ENCODE measurements around the gene PHOSPHO2. TPM values are rescaled to one million over a fixed set of nuclear protein-coding genes. Genes with fewer than 3 reads are reported as not detected.
"Not testable (repeated sequence)": the region's sequence is repeated elsewhere in the genome, so short reads cannot be mapped to it uniquely, and the experiment has no call there.

PHOSPHO2 gene
- total and polyA plus RNA-seq, 3 donors from 2014 or later: 9.7 to 36.5 (median 24.4) TPM

GRCh38 chr2:169676357-169676756, 17.9 kb upstream of the PHOSPHO2 start:
- 56 to 66% methylated on average over 3 of the region's 3 CpGs for WGBS, 2 donors
- no peak for DNase-seq
- H3K27me3 ChIP-seq: no peaks in the 10 kb centered on the region
- no peak for TF ChIP-seq POLR2A (IDR thresholded peaks at IDR 0.05)
- no peak for TF ChIP-seq CTCF (IDR thresholded peaks at IDR 0.05)
- H3K9me3 ChIP-seq: no peaks in the 10 kb centered on the region
- intact Hi-C loops (cut with DNase I; ENCODE audit: low total_unique reads): no loop called here
- H3K27ac ChIP-seq: no peak overlapping the region
- H3K4me3 ChIP-seq: no peak overlapping the region
- H3K4me1 ChIP-seq: no peaks in the 10 kb centered on the region
- no peaks in the 10 kb centered on the region for H3K36me3 ChIP-seq (ENCODE audit: low read depth, missing control alignments)

- H3K36me3 ChIP-seq (ENCODE audit: low read depth, missing control alignments): no peaks in the 10 kb centered on the region
- H3K9me3 ChIP-seq: no peaks in the 10 kb centered on the region
- no peak for TF ChIP-seq CTCF (IDR thresholded peaks at IDR 0.05)
- TF ChIP-seq POLR2A (IDR thresholded peaks at IDR 0.05): no peak
- no peak overlapping the region for H3K4me3 ChIP-seq
- no peak overlapping the region for H3K27ac ChIP-seq
- 84 to 92% methylated on average over 6 of the region's 6 CpGs for WGBS, 2 donors
- H3K4me1 ChIP-seq: no peaks in the 10 kb centered on the region
- no peaks in the 10 kb centered on the region for H3K27me3 ChIP-seq
- intact Hi-C loops (cut with DNase I; ENCODE audit: low total_unique reads): no loop called here
- no peak for DNase-seq
Observed at GRCh38 chr2:169676850-169677249, 17.4 kb upstream of the PHOSPHO2 start.

GRCh38 chr2:169683054-169683424, 11.2 kb upstream of the PHOSPHO2 start:
- H3K9me3 ChIP-seq: no peaks in the 10 kb centered on the region
- WGBS, 2 donors: 41 to 59% methylated on average over 3 of the region's 3 CpGs
- intact Hi-C loops (cut with DNase I; ENCODE audit: low total_unique reads): no loop called here
- no peak overlapping the region for H3K4me3 ChIP-seq
- TF ChIP-seq POLR2A (IDR thresholded peaks at IDR 0.05) (no peak), CTCF (IDR thresholded peaks at IDR 0.05) (no peak)
- no peaks in the 10 kb centered on the region for H3K36me3 ChIP-seq (ENCODE audit: low read depth, missing control alignments)
- no peaks in the 10 kb centered on the region for H3K27me3 ChIP-seq
- no peak for DNase-seq
- no peaks in the 10 kb centered on the region for H3K4me1 ChIP-seq
- no peak overlapping the region for H3K27ac ChIP-seq

- no peak for TF ChIP-seq POLR2A (IDR thresholded peaks at IDR 0.05)
- TF ChIP-seq CTCF (IDR thresholded peaks at IDR 0.05): no peak
- DNase-seq: no peak
- no peaks in the 10 kb centered on the region for H3K4me1 ChIP-seq
- no peaks in the 10 kb centered on the region for H3K36me3 ChIP-seq (ENCODE audit: low read depth, missing control alignments)
- intact Hi-C loops (cut with DNase I; ENCODE audit: low total_unique reads): no loop called here
- H3K4me3 ChIP-seq: no peak overlapping the region
- H3K27ac ChIP-seq: no peak overlapping the region
- no peaks in the 10 kb centered on the region for H3K9me3 ChIP-seq
- 77 to 86% methylated on average over 3 of the region's 3 CpGs for WGBS, 2 donors
- H3K27me3 ChIP-seq: no peaks in the 10 kb centered on the region
Observed at GRCh38 chr2:169683425-169684134, 10.7 kb upstream of the PHOSPHO2 start.

- WGBS, 2 donors: 59 to 72% methylated on average over 3 of the region's 3 CpGs
- Histone ChIP-seq H3K36me3 (ENCODE audit: low read depth, missing control alignments) (no peaks in the 10 kb centered on the region), H3K4me3 (no peak overlapping the region), H3K27ac (no peak overlapping the region), H3K9me3 (no peaks in the 10 kb centered on the region), H3K4me1 (no peaks in the 10 kb centered on the region), H3K27me3 (no peaks in the 10 kb centered on the region)
- DNase-seq: no peak
- no peak for TF ChIP-seq CTCF (IDR thresholded peaks at IDR 0.05)
- no peak for TF ChIP-seq POLR2A (IDR thresholded peaks at IDR 0.05)
- intact Hi-C loops (cut with DNase I; ENCODE audit: low total_unique reads): no loop called here
Observed at GRCh38 chr2:169684135-169684565, 10.1 kb upstream of the PHOSPHO2 start.

- H3K27ac ChIP-seq; intact Hi-C loops (cut with DNase I; ENCODE audit: low total_unique reads); H3K9me3 ChIP-seq; H3K4me3 ChIP-seq; DNase-seq; H3K4me1 ChIP-seq; H3K36me3 ChIP-seq (ENCODE audit: low read depth, missing control alignments); H3K27me3 ChIP-seq: not testable (repeated sequence)
- 93 to 98% methylated on average over 2 of the region's 2 CpGs for WGBS, 2 donors
Observed at GRCh38 chr2:169684712-169685111, 9.6 kb upstream of the PHOSPHO2 start.

- intact Hi-C loops (cut with DNase I; ENCODE audit: low total_unique reads); H3K27ac ChIP-seq; H3K9me3 ChIP-seq; H3K4me3 ChIP-seq; DNase-seq; H3K27me3 ChIP-seq; H3K4me1 ChIP-seq; H3K36me3 ChIP-seq (ENCODE audit: low read depth, missing control alignments): not testable (repeated sequence)
- WGBS, 2 donors: 89 to 91% methylated on average over 4 of the region's 4 CpGs
Observed at GRCh38 chr2:169686825-169687224, 7.4 kb upstream of the PHOSPHO2 start.

Measured in testis (tissue), 3 donors.